Frontal cortex (tissue), 4 donors: Measurements from ENCODE around the gene CAST. TPM values are rescaled to one million over a fixed set of nuclear protein-coding genes. Genes with fewer than 3 reads are reported as not detected.
A peak's percentile ranks its signal among the peaks of the same experiment; 100 is the strongest.

Experiments
- DNase-seq, 2 donors: peaks; one replicate each; pipeline ENCODE4 v3.0.0; 2012; ENCODE audit warnings: low spot score in 2 of 2
- FAIRE-seq: peaks from 2 replicates; lab custom pipeline; 2012; peaks lifted over from hg19 to GRCh38; lab: Jason Lieb, UNC
- total RNA-seq: library from RNA; depleted of rRNA; stranded (reverse); fragments of >200 nt; gene quantifications from one replicate; pipeline ENCODE4 v1.2.3, GENCODE V29; 2014
- donor health status: control.
- donor health status: control.
- donor health status: control.

Gene CAST
- total RNA-seq, 1 donor from 2014 or later: 9.4 TPM

- peak in 1 of 2 donors; percentile 28 for DNase-seq
- FAIRE-seq: no peak
Observed at GRCh38 chr5:96703384-96703920, 41.3 kb downstream of the CAST start.

GRCh38 chr5:96703995-96704394 is 41.8 kb downstream of the CAST start:
- DNase-seq (no peak), FAIRE-seq (no peak)

GRCh38 chr5:96706433-96707111 is 44.4 kb downstream of the CAST start:
- DNase-seq (no peak), FAIRE-seq (no peak)

DNA sequence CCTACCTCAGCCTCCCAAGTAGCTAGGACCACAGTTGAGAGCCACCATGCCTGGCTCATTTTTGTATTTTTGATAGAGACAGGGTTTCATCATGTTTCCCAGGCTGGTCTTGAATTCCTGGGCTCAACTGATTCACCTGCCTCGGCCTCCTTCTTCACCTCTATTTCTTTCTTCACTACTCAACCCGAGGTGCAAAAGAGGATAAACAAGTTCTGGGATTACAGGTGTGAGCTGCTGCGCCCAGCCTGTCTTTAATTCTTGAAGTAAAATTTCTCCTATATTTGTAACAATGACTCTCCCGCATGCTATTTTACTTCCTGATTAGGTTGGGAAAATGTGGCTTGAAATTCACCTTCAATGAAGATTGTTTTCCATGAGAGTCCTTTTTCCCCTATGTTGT is 46.4 kb downstream of the CAST start:
- DNase-seq (no peak), FAIRE-seq (no peak)

DNA sequence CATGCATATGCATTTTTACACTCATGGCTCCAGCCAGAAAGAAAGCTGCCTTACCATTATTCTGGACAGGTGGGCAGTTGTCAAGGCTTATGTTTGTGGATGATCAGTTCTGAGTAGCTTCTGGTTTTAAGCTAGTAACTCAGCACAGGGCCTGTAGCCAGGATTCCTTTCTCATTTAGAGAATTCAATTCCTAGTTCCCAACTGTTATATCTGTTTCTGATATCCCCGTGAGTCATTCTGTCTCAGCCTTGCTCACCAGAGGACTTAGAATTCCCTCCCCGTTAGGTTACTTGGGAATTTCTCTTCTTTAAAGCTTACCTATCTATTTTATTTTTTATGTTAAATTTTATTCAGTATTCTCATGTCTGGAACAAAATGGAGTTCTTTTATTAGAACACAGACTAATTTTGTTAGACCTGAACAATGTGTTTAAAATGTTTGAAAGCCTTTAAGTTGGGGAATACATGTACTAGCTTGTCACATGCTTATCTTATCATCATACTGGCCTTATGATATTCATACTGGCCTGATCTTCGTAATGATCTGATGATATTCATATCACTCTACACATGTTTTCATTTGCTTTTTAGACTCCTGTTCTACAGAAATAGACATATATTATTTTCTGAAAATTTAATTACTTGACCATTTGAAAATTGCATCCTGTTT is 47.1 kb downstream of the CAST start:
- FAIRE-seq: no peak
- DNase-seq: no peak

DNA sequence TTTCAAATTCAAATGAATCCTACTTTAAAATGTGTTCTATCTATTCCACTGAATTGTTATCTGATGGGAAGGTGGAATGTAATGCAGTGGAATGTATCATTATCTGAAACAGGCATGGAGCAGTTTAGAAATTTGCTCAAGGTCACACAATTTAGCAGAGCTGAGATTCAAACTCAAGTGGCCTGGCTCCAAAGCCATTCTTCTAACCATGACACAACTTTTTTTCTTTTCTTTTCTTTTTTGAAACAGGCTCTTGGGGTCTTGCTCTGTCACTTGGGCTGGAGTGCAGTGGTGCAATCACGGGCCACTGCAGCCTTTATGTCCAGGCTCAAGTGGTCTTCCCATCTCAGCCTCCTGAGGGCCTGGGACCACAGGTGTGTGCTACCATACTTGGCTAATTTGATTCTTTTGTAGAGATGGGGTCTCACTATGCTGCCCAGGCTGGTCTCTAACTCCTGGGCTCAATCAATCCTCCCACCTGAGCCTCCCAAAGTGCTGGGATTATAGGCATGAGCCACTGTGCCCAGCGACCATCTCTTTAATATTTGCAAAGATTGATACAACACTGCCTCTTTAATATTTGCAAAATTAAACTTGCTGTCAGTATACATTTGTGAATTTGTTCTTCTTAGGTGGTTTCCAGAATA is 50.0 kb downstream of the CAST start:
- no peak for FAIRE-seq
- DNase-seq: no peak

DNA sequence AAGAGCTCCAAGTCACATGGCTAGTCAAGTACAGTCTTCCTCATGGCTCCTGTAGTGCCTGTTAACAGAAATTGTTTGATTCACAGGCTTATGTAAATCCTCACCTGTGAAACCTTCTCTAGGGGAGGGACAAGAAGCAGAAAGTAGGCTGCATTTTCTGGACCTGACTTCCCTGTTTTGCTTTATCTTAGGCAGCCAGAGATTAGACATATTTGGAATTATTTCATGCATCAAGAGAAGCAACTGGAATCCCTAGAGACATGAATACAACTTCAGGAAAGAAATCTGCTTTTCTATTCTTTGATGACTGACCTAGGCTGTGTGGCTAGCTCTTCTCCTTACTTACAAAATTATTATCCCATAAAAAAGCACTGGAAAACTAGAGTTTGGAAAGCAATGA is 52.3 kb downstream of the CAST start:
- no peak for DNase-seq
- FAIRE-seq: no peak

- DNase-seq (no peak), FAIRE-seq (no peak)
Observed at GRCh38 chr5:96714951-96715451, 52.8 kb downstream of the CAST start.

- FAIRE-seq (no peak), DNase-seq (no peak)
Observed at GRCh38 chr5:96716007-96716406, 53.8 kb downstream of the CAST start.

DNA sequence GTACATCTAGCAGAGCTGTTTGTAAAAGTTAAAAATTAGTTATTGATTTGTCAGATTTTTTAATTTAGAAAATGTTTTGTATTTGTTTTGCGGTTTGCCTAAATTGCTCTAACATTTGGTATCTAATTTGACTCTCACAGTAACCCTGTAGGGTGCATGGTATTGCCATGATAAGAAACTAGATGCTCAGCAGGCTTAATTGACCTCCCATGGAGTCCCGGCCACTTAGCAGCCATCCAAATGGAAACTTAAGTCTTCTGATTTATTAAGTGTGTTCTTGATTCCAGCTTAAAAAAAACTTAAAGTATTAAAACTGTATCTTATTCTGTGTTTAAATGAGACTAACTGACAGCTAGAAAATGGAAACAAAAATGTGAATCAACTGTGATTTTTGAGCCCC is 54.5 kb downstream of the CAST start:
- no peak for DNase-seq

GRCh38 chr5:96717874-96718273 is 55.7 kb downstream of the CAST start:
- FAIRE-seq (no peak), DNase-seq (no peak)

More for the DNA sequence above, 54.5 kb downstream of the CAST start:
- FAIRE-seq: no peak

GRCh38 chr5:96718635-96719077 is 56.5 kb downstream of the CAST start:
- FAIRE-seq (no peak), DNase-seq (no peak)

DNA sequence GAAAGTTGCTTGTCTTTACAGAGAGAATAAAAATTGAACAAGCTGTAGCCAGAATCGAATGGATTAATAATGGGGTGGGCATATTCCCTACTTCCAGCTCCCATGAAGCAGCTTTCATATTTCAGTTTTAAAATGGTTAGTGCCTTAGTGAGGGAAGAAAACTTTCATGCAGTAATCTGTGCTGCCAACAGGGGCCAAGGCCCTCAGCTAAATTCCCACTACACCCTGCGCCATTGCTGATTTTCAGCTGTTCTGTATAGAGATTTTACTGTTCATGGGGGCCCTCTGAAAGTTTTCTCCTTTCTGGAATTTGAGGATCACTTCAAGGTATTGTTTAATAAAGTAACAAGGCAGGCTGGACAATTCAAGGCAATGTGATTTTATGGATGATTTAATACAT is 58.2 kb downstream of the CAST start:
- no peak for FAIRE-seq

GRCh38 chr5:96721351-96721977 is 59.3 kb downstream of the CAST start:
- DNase-seq: no peak
- no peak for FAIRE-seq

More for the DNA sequence above, 58.2 kb downstream of the CAST start:
- DNase-seq: no peak

DNA sequence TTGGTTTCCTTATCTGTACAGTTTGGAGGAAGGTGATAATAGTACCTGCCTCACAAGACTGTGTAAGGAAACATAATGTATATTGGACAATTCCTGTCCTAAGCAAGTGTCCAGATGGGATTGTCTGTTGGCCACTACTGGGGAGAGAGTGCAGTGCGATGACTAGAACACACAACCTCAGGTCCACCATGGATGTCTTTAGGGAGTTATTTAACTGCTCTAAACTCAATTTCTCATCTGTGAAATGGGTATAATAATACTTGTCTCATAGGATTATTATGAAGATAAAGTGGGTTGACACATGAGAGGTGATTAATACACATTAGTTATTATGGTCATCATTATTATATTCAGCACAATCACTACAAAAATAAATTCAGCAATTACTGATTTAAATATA is 63.1 kb downstream of the CAST start:
- no peak for FAIRE-seq
- no peak for DNase-seq

- FAIRE-seq (no peak), DNase-seq (no peak)
Observed at GRCh38 chr5:96726802-96727201, 64.6 kb downstream of the CAST start.

DNA sequence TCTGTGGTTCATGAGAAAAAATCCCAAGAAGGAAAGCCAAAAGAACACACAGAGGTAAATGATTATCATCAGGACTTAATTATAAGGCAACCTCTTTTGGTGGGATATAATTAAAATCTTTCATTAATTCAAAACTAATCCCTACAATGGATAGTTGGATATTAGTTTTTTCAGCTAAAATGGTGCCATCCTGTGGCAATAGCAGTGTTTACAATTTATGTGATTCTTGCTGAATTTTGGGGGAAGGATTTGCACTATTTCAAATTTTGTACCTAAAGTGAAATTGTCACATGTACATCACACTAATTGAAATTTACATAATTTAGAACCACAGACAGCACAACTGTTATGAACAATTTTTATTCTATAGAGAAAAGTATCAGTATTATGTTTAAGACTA is 67.0 kb downstream of the CAST start:
- DNase-seq (peak in 1 of 2 donors; percentile 15), FAIRE-seq (no peak)

- FAIRE-seq: no peak
- DNase-seq: no peak
Observed at GRCh38 chr5:96730586-96730985, 68.4 kb downstream of the CAST start.

GRCh38 chr5:96733771-96734500 is 71.8 kb downstream of the CAST start:
- no peak for FAIRE-seq
- DNase-seq: no peak
